ENCODE measurements around the gene ATXN1.

GRCh38 chr6:16480763-16481560 lies 280.3 kb downstream of the ATXN1 start:
- no peak for TF ChIP-seq POLR2A (IDR thresholded peaks at IDR 0.05; ENCODE audit: low read depth)
- TF ChIP-seq POLR2AphosphoS5 (IDR thresholded peaks at IDR 0.05), result no peak
